Loucy (cell line): ENCODE measurements around the gene CDK13.

ENCODE experiments used
- EZH2phosphoT487 ChIP-seq: fragments of 200-600 bp; IDR thresholded peaks from 2 replicates; pipeline ENCODE4 v1.6.1; 2018; ENCODE audit warnings: antibody characterized with exemption, mild to moderate bottlenecking, moderate library complexity, borderline replicate concordance
- TF ChIP-seq, protein P1 (sequence below): fragments of 200-600 bp; sonication (generic); conservative IDR thresholded peaks from 2 replicates; pipeline ENCODE4 v1.5.1; 2014; ENCODE audit warnings: mild to moderate bottlenecking, antibody characterized with exemption, low read length

DNA sequence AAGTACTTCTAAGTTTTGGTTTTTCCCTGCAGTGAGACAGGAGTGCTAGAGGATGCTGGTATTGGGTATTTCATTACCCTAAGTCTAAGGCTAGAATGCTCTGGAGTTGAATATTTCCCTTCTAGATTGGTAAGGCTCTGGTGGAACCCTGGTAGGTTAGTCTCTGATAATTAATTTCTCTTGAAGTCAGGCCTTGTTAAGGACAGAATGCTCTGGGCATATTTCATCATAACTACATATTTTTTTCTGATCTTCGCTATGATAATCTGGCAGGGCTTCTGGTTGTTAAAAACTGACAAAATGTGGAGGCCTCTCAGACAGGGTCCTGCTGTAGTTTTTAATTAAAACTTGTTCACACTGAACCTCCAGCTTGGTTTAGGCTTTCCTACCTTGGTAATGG is 83.8 kb downstream of the CDK13 start:
- TF ChIP-seq, protein P1, sequence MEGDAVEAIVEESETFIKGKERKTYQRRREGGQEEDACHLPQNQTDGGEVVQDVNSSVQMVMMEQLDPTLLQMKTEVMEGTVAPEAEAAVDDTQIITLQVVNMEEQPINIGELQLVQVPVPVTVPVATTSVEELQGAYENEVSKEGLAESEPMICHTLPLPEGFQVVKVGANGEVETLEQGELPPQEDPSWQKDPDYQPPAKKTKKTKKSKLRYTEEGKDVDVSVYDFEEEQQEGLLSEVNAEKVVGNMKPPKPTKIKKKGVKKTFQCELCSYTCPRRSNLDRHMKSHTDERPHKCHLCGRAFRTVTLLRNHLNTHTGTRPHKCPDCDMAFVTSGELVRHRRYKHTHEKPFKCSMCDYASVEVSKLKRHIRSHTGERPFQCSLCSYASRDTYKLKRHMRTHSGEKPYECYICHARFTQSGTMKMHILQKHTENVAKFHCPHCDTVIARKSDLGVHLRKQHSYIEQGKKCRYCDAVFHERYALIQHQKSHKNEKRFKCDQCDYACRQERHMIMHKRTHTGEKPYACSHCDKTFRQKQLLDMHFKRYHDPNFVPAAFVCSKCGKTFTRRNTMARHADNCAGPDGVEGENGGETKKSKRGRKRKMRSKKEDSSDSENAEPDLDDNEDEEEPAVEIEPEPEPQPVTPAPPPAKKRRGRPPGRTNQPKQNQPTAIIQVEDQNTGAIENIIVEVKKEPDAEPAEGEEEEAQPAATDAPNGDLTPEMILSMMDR, result no peak
- TF ChIP-seq EZH2phosphoT487, result no peak
